Measurements from ENCODE around the gene GUCD1. TPM values are rescaled to one million over a fixed set of nuclear protein-coding genes. Genes with fewer than 3 reads are reported as not detected.

The GUCD1 gene
- total and polyA plus RNA-seq, 2 of the 13 experiments (the other 11 are each of a cell fraction or from before 2014, with no cell fraction given), result 128 to 245 TPM

DNA sequence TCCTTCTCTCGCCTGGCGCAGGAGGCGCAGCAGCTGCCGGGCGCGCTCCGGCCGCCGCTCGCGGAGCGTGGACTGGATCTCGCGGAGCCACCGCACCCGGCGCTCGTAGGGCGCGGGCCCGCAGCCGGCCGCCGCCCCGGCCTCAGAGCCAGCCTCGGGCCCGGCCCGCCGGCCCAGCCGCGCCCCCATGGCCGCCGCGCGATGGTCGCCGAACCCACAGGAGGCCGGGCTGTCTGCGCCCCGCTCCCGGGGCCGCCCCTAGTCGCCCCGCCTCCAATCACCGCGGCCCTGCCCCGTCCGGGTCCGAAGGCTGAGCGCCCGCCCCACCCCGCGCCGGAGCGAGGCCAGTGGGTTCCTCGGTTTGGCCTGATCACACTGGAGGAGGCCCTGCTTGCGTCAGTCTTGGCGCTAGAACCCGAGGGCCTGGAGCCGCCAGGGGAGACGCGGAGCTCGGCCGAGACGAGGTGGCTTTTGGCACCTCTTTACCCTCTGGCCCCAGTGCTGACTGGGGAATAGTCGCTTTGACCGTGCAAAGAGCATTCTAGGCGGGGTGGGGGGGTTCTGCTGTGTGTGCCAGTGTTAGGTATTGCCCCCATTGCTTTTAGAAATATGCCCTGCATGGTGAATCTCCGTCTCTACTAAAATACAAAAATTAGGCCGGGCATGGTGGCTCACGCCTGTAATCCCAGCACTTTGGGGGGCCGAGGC, 38.1 kb upstream of the GUCD1 start, which contains the start of gene LRRC75B (continued):
- no peak for TF ChIP-seq AGO1 (IDR thresholded peaks at IDR 0.05; ENCODE audit: low read depth, low read length, poor library complexity, severe bottlenecking)
- TF ChIP-seq, protein P1, sequence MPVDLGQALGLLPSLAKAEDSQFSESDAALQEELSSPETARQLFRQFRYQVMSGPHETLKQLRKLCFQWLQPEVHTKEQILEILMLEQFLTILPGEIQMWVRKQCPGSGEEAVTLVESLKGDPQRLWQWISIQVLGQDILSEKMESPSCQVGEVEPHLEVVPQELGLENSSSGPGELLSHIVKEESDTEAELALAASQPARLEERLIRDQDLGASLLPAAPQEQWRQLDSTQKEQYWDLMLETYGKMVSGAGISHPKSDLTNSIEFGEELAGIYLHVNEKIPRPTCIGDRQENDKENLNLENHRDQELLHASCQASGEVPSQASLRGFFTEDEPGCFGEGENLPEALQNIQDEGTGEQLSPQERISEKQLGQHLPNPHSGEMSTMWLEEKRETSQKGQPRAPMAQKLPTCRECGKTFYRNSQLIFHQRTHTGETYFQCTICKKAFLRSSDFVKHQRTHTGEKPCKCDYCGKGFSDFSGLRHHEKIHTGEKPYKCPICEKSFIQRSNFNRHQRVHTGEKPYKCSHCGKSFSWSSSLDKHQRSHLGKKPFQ (CRISPR knock-in tag; IDR thresholded peaks at IDR 0.05; ENCODE audit: insufficient replicate concordance), result peak; percentile 86
- TF ChIP-seq NFRKB (IDR thresholded peaks at IDR 0.05), result no peak
- no peak for TF ChIP-seq ZNF382 (CRISPR knock-in tag; IDR thresholded peaks at IDR 0.05; ENCODE audit: borderline replicate concordance)
- TF ChIP-seq, protein P2, sequence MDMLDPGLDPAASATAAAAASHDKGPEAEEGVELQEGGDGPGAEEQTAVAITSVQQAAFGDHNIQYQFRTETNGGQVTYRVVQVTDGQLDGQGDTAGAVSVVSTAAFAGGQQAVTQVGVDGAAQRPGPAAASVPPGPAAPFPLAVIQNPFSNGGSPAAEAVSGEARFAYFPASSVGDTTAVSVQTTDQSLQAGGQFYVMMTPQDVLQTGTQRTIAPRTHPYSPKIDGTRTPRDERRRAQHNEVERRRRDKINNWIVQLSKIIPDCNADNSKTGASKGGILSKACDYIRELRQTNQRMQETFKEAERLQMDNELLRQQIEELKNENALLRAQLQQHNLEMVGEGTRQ (IDR thresholded peaks at IDR 0.05; ENCODE audit: low read depth, low read length), result no peak
- TF ChIP-seq, protein P2 (CRISPR knock-in tag; IDR thresholded peaks at IDR 0.05; ENCODE audit: borderline replicate concordance), result no peak
- no peak for TF ChIP-seq NCOR1 (IDR thresholded peaks at IDR 0.05; ENCODE audit: borderline replicate concordance, low read length)
- TF ChIP-seq KDM3A (CRISPR knock-in tag; IDR thresholded peaks at IDR 0.05; ENCODE audit: low read depth), result peak; percentile 59; the same call in 1 of the 2 replicates
- no peak for TF ChIP-seq MBNL3 (CRISPR knock-in tag; conservative IDR thresholded peaks at IDR 0.05)
- TF ChIP-seq, protein P3, sequence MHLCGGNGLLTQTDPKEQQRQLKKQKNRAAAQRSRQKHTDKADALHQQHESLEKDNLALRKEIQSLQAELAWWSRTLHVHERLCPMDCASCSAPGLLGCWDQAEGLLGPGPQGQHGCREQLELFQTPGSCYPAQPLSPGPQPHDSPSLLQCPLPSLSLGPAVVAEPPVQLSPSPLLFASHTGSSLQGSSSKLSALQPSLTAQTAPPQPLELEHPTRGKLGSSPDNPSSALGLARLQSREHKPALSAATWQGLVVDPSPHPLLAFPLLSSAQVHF (CRISPR knock-in tag; IDR thresholded peaks at IDR 0.05), result 0 out of 2 replicates have a peak, but pooled peaks have one; percentile 30
- TF ChIP-seq, protein P4, sequence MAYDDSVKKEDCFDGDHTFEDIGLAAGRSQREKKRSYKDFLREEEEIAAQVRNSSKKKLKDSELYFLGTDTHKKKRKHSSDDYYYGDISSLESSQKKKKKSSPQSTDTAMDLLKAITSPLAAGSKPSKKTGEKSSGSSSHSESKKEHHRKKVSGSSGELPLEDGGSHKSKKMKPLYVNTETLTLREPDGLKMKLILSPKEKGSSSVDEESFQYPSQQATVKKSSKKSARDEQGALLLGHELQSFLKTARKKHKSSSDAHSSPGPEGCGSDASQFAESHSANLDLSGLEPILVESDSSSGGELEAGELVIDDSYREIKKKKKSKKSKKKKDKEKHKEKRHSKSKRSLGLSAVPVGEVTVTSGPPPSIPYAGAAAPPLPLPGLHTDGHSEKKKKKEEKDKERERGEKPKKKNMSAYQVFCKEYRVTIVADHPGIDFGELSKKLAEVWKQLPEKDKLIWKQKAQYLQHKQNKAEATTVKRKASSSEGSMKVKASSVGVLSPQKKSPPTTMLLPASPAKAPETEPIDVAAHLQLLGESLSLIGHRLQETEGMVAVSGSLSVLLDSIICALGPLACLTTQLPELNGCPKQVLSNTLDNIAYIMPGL (CRISPR knock-in tag; IDR thresholded peaks at IDR 0.05; ENCODE audit: borderline replicate concordance in 1 of 2, low read depth in 1 of 2), result peak; percentile 79 to 84; a peak in 3 of 4 replicates
- TF ChIP-seq SP2 (CRISPR knock-in tag; IDR thresholded peaks at IDR 0.05), result 0 out of 2 replicates have a peak, but pooled peaks have one; percentile 11
- TF ChIP-seq ZNF232 (CRISPR knock-in tag; IDR thresholded peaks at IDR 0.05; ENCODE audit: borderline replicate concordance), result peak; percentile 59; the same call in 1 of the 2 replicates
- peak; percentile 56; the same call in 1 of the 2 replicates for TF ChIP-seq ZNF746 (CRISPR knock-in tag; IDR thresholded peaks at IDR 0.05)
- no peak for TF ChIP-seq NBN (conservative IDR thresholded peaks at IDR 0.05)
- TF ChIP-seq, protein P5, sequence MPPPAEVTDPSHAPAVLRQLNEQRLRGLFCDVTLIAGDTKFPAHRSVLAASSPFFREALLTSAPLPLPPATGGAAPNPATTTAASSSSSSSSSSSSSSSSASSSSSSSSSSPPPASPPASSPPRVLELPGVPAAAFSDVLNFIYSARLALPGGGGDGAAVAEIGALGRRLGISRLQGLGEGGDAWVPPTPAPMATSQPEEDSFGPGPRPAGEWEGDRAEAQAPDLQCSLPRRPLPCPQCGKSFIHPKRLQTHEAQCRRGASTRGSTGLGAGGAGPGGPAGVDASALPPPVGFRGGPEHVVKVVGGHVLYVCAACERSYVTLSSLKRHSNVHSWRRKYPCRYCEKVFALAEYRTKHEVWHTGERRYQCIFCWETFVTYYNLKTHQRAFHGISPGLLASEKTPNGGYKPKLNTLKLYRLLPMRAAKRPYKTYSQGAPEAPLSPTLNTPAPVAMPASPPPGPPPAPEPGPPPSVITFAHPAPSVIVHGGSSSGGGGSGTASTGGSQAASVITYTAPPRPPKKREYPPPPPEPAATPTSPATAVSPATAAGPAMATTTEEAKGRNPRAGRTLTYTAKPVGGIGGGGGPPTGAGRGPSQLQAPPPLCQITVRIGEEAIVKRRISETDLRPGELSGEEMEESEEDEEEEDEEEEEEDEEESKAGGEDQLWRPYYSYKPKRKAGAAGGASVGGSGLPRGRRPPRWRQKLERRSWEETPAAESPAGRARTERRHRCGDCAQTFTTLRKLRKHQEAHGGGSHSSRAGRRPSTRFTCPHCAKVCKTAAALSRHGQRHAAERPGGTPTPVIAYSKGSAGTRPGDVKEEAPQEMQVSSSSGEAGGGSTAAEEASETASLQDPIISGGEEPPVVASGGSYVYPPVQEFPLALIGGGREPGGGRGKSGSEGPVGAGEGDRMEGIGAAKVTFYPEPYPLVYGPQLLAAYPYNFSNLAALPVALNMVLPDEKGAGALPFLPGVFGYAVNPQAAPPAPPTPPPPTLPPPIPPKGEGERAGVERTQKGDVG (CRISPR knock-in tag; IDR thresholded peaks at IDR 0.05; ENCODE audit: borderline replicate concordance), result no peak
- TF ChIP-seq TGIF2 (CRISPR knock-in tag; IDR thresholded peaks at IDR 0.05), result no peak
- TF ChIP-seq HNF4A (CRISPR knock-in tag; IDR thresholded peaks at IDR 0.05), result peak; percentile 81
- TF ChIP-seq MYNN (CRISPR knock-in tag; IDR thresholded peaks at IDR 0.05; ENCODE audit: low read depth), result peak; percentile 21; the same call in 1 of the 2 replicates
